Hematopoietic multipotent progenitor cell (in vitro differentiated cells): ENCODE measurements around the gene CDKN2B. TPM values are rescaled to one million over a fixed set of nuclear protein-coding genes. Genes with fewer than 3 reads are reported as not detected.
"Not testable (repeated sequence)": the region's sequence is repeated elsewhere in the genome, so short reads cannot be mapped to it uniquely, and the experiment has no call there.

Source experiments
- DNase-seq, 3 donors: peaks; one replicate each; pipeline ENCODE4 v3.0.0-alpha.2; 2011 to 2015; ENCODE audit warnings: low read depth in 2 of 3, low spot score in 2 of 3
- total RNA-seq: library from RNA; depleted of rRNA; stranded (reverse); fragments of >200 nt; gene quantifications from one replicate; pipeline ENCODE4 v1.2.3, GENCODE V29; 2012

Gene CDKN2B
- under 0.01 TPM for total RNA-seq

DNA sequence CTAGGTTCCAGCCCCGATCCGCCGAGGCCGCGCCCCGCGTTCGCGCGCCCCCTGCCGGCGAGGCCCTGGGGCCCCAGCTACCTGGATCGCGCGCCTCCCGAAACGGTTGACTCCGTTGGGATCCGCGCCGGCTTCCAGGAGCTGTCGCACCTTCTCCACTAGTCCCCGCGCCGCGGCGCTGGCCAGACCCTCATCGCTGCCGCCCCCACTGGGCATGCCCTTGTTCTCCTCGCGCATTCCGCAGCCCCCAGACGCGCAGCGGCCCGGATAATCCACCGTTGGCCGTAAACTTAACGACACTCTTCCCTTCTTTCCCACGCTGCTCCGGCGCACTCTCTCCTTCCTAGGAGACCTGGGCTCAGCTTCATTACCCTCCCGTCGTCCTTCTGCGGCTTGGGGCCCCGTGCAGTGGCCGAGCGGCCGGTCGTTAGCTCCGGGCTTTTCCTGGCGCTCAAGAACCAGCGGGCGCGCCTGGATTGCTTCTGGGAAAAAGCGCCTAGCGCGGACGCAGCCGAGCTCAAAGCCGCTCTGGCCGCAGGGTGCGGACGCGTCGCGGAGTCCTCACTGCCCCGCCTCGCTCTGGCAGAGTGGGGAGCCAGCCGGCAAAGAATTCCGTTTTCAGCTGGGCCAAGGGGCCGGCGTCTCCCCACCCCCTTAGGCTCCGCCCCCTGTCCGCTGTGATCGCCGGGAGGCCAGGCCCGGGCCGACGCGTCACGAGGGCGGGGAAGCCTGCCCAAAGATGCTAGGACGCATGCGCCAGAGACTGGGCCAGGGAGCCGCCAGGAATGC lies at the start of gene CDKN2B:
TSS of gene CDKN2B (minus strand) at position 589 of the 789 bp plus-strand sequence. CDS start at position 237, 352 bp downstream.
- DNase-seq = peak in 1 of 3 donors; percentile 46

DNA sequence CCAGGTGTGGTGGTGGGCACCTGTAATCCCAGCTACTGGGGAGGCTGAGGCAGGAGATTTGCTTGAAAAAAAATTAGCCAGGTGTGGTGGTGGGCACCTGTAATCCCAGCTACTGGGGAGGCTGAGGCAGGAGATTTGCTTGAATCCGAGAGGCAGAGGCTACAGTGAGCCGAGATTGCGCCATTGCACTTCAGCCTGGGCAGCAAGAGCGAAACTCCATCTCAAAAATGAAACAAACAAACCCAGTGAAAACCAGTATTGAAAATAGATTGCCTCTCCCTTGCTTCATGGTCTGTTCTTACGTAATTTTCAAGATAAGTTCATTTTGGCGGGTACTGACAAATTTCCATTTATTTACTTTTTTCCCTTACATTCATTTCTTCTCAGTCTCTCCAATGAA lies 48.9 kb upstream of the CDKN2B start:
- not testable (repeated sequence) for DNase-seq

DNA sequence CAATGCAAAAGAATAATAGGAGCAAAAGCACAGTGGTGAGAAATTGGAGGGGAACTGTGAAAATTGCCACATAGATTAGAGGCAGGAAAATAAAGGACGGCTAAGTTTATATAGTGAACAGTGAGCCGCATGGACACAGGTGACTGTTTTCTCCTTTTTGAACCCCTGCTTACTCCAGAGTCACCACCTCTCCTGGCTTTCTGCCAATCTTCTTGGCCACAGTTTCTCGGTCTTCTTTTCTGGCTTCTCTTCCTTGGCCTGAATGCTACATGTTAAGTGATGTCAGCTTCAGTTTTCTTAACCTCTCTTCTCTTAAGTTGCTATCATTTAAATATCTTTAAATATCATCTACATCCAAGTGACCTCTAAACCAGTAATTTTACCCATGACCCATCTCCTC lies 47.3 kb upstream of the CDKN2B start:
- DNase-seq = no peak

DNA sequence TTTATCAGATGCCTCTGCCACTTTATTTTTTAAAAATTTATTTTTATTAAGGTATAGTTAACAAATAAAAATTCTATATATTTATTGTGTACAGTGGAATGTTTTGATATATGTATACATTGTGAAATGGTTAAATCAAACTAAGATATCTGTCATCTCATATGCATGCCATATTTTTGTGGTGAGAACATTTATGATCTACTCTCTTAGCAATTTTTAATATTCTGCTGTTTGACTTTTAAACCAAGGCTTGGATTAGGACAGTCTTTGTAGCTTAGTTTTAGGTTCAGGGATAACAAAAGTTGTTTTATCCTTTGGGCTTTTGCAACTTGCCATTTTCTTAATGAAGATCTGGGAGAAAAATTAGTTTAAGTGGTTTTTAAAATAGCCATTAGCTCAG lies 46.0 kb upstream of the CDKN2B start:
- DNase-seq = no peak

- no peak for DNase-seq
Observed at GRCh38 chr9:22054529-22054928, 45.4 kb upstream of the CDKN2B start.

DNA sequence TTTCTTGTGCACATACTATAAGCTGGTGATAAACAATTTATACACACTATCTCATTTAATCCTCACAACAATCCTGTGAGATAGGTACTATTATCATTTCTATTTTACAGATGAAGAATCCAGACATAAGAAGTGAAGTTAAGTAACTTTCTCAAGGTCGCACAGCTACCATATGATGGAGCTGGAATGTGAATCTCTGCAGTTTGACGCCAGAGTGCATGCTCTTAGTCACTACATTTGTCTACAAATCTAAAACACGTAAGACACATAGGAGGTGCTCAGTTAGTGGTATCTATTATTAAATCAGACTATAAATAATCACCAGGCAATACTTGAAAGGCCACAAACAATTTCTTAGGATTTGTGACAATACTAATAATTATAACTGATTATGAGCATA lies 45.0 kb upstream of the CDKN2B start:
- DNase-seq = no peak

DNA sequence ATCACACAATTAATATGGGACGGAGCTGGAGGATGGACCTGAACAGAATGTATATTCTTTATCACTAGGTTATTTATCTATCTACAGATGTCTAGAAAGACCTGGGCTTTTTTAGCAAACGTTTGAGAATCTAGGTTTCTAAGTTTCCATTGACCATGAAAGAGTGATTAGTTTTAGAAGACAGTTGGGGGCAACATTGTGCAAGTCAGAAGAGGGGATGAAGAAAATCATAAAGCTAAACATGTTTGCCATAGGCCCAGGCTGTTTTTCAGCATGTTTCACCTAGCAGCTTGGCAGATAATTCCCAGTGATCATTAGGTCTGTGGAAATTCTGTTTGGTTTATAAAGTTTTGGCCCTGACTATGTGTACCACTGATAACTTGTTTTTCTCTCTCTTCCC lies 44.1 kb upstream of the CDKN2B start:
- no peak for DNase-seq

GRCh38 chr9:22052376-22052945 lies 43.4 kb upstream of the CDKN2B start:
- DNase-seq = peak in 1 of 3 donors; percentile 8

DNA sequence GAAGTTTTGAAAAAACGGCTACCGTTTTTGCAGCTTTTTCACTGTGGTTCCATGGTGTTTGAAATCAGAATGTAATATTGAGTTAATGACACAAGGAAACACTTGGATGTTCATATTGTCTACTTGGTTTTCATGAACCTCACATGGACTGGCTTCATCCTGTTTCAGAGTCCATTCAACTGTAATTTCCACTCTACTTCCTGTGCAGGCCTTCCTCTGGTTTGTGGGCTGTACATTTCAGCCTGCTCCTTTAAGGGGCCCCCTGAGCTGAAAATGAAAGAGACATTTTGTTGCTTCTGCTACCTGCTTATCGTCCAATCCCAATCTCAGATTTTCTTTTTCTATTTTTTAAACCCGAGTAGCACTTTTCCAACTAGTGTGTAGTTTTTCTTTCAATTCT lies 41.8 kb upstream of the CDKN2B start:
- DNase-seq = peak in 2 of 3 donors; percentile 77 to 91

- DNase-seq = no peak
Observed at GRCh38 chr9:22049411-22049810, 40.3 kb upstream of the CDKN2B start.

DNA sequence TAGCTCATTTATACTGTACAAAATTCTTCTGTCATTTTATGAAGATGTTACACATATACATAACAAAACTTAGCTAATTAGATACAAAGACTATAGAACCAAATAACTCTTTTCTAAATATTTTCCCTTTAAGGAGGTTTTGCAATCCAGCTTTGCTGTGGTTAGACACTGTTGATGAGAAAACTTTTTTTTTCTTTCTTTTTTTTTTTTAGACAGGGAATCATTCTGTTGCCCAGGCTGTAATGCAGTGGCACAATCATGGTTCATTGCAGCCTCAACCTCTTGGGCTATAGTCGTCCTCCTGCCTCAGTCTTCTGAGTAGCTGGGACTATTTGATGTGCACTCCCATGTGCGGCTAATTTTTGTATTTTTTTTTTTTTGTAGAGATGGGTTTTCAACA lies 38.5 kb upstream of the CDKN2B start:
- DNase-seq = no peak

GRCh38 chr9:22046243-22046885 lies 37.3 kb upstream of the CDKN2B start:
- no peak for DNase-seq

DNA sequence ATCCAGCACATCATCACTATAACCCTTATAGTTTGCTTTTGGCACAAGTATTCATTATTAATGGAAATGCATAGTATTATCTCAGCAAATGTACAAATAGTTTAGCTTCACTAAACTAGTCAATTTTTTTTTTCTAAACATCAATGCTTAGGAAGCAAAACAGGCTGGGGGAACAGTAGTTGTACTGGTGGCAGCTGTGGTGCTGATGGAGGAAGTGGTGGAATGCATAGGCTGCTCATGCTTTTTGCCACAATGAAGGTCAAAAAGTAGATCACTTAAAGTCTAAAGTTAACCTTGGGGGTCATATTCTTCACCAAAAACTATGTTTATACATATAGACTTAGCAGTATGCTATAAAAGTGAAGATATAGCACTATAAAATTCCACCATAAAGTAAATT lies 36.3 kb upstream of the CDKN2B start:
- DNase-seq = no peak

DNA sequence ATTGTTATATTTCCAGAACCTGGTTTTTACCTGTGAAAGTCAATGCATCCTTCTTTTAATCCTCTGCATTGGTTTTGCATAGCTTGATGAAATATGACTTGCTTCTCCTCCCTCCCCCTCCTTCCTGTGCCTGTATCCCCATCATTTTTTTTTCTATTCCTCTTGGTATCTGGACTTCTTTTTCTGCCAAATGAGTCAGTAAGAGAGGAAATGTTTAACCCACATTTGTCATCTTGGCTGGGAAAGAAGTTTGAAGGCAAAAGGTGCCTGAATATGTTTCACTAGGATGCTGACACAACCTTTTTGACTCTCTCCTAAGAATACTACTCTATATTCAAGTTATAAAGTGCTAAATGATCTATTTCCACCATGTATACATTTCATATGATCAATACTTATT lies 35.5 kb upstream of the CDKN2B start:
- DNase-seq = no peak

DNA sequence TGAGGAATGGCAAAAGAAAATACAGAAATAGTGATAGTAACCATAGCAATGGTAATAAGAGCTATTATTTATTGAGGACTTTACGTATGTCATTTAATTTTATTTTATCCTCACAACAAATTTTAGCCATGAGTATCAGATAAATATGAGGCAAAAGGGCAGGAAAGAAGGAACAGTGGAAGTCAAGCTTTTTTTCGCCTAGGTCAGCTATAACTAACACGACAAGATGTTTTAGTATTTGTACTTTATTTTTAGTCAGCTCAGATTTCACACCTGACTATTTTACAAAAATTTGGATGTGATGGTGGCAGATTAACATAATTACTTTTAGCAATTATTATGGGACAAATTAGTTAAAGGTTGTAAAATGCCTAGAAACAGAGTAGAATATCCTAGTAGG lies 34.8 kb upstream of the CDKN2B start:
- no peak for DNase-seq

- no peak for DNase-seq
Observed at GRCh38 chr9:22041775-22042174, 32.7 kb upstream of the CDKN2B start.

GRCh38 chr9:22041344-22041743 lies 32.2 kb upstream of the CDKN2B start:
- DNase-seq = no peak

GRCh38 chr9:22040760-22041159 lies 31.7 kb upstream of the CDKN2B start:
- DNase-seq = no peak

- DNase-seq = no peak
Observed at GRCh38 chr9:22039258-22039657, 30.2 kb upstream of the CDKN2B start.

DNA sequence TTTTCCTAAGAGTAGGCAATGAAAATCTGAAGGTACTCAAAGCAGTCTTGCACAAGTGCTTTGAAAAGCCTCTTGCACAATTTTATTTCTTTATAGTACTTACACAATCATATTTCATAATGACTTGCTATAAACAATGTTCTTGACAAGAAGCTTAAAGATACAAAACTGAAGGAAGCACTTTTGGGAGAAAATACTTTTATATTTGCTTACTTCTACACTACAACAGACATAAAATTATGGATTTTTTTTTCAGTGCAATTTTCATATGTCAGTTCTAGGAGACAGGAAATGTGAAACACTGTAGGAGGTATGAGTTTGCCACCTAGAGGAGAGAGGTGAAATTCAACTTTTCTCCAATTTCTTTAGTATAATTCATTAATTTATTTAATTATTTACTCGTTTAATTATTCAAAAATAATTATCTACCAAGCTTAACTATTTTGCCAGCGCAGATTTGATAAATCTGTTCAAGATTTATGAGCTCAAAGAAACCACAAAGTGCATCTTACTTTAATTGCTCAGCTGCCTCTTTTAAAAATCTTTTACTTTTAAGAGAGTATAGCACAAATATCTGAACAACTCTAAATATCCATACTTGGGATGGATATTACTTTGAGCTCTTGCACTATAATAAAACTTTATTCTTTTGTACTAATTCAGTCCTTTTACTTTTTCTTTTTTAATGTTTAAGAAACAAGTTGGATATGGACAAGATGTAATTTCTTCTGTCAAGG lies 29.0 kb upstream of the CDKN2B start:
- DNase-seq = peak in 2 of 3 donors; percentile 14 to 26
